Adrenal gland (tissue), 12 donors: Measurements from ENCODE around the gene HIPK2. TPM values are rescaled to one million over a fixed set of nuclear protein-coding genes. Genes with fewer than 3 reads are reported as not detected.
A peak's percentile ranks its signal among the peaks of the same experiment; 100 is the strongest.

Experiments
- DNase-seq, 7 donors: peaks; one replicate each; pipeline ENCODE4 v3.0.0-alpha.2; 2019 to 2020
- H3K27ac ChIP-seq, 5 donors: fragments of 200-600 bp; sonication (generic) in 4 of 5; 1 replicate in 3 of 5; 2 replicates in 2 of 5; pipeline versions ENCODE4 v1.5.1 to v1.8.0; 2016 to 2020; ENCODE audit warnings: mild to moderate bottlenecking in 1 of 5
- H3K27me3 ChIP-seq: fragments of 200-600 bp; 2 replicates; pipeline ENCODE4 v1.8.0; 2021
- H3K36me3 ChIP-seq, 2 donors: fragments of 200-600 bp; replicated peaks in 1 of 2; 1 replicate in 1 of 2; 2 replicates in 1 of 2; pipeline versions ENCODE4 v1.5.1 to v1.8.0; 2018 to 2022
- H3K4me1 ChIP-seq, 2 donors: fragments of 200-600 bp; replicated peaks in 1 of 2; 1 replicate in 1 of 2; 2 replicates in 1 of 2; pipeline versions ENCODE4 v1.5.1 to v1.8.0; 2018 to 2021
- H3K4me3 ChIP-seq, 4 donors: fragments of 200-600 bp; sonication (generic) in 3 of 4; one replicate each; pipeline ENCODE4 v1.5.1; 2016 to 2018
- H3K9me3 ChIP-seq, 3 donors: fragments of 200-600 bp; sonication (generic) in 1 of 3; replicated peaks in 1 of 3; 1 replicate in 2 of 3; 2 replicates in 1 of 3; pipeline versions ENCODE4 v1.5.1 to v1.8.0; 2016 to 2021
- POLR2A ChIP-seq, 2 donors: fragments of 450-650 bp; IDR thresholded peaks; one replicate each; pipeline ENCODE4 v1.6.1; 2017; ENCODE audit warnings: antibody characterized with exemption in 2 of 2, mild to moderate bottlenecking in 2 of 2, moderate library complexity in 1 of 2
- WGBS, 4 donors: extraction: QIAGEN DNeasy Blood & Tissue Kit in 2 of 4; methylation state at CpG; one replicate each; pipeline versions ENCODE4 v1.1.5 to v1.1.7; 2013 to 2017; 5-methylcytosine and 5-hydroxymethylcytosine counted together
- intact Hi-C, 2 donors: fragments of 100-400 bp; cut with DNase I; formaldehyde crosslinking; loops; one replicate each; pipeline versions ENCODE4 v1.14.1 to v1.15.0; 2022 to 2023
- polyA plus RNA-seq, 3 donors: library from polyadenylated mRNA; stranded (reverse); fragments of 200-250 nt in 2 of 3; fragments of 350-450 nt in 1 of 3; fragmentation: Illumina TruSeq in 1 of 3; extraction: RNeasy Lipid Tissue Mini Kit (QIAGEN cat#74804) in 1 of 3; gene quantifications; one replicate each; pipeline ENCODE4 v1.2.3, GENCODE V29; 2013 to 2014
- total RNA-seq, 9 donors: library from RNA; depleted of rRNA in 4 of 9; stranded (reverse); fragments of >200 nt in 4 of 9; fragments of 120-200 nt in 1 of 9; fragmentation: NEBNext Ultra II Directional in 1 of 9; extraction: Animal tissue kit (Norgen Biotek cat#: 25700) in 1 of 9; gene quantifications; one replicate each; pipeline versions ENCODE4 v1.1.0 to v1.2.4, GENCODE V29; 2013 to 2023
- TF ChIP-seq, protein P1 (sequence below), 6 experiments: fragments of 450-650 bp in 4 of 6; fragments of 200-600 bp in 2 of 6; sonication (generic) in 1 of 6; IDR thresholded peaks; 1 replicate in 5 of 6; 2 replicates in 1 of 6; pipeline versions ENCODE4 v1.5.1 to v1.8.0; 2016 to 2021; ENCODE audit warnings: antibody characterized with exemption in 6 of 6, mild to moderate bottlenecking in 2 of 6, moderate library complexity in 1 of 6
- donor health status: healthy with polysubstance abuse.
- donor health status: Bipolar disorder and iron deficiency.
- donor health status: DM: yes; HTN: yes; CAD: no.
- donor health status: DM: no; HTN: no; CAD: no.
- donor health status: DM: no; HTN: no; CAD: no.
- donor health status: DM: yes; HTN: yes; CAD: no.

The HIPK2 gene
- total and polyA plus RNA-seq, 12 donors = 4.7 to 82.4 (median 49.8) TPM

DNA sequence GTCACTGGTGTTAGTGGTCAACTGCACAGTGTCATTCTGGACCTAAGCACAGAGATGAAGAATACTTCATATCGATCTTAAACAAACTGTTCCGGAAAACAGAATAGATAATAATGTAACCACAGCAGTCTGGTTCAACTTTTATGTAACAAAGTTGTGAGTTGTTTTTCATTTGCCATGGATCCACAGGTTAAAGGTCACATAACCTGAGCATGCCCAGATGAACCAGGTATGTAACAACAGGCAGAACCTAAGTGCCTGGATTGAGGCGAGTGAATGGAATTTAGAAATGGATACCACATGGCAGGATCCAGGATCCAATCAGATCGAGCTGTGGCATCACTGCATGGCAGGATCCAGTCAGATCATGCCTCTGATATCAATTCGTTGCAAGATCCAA, 167.2 kb downstream of the HIPK2 start:
- peaks cover 0 to 24% of the 10 kb centered on the region in 2 donors for H3K36me3 ChIP-seq
- H3K27me3 ChIP-seq = no peaks in the 10 kb centered on the region
- DNase-seq = no peak
- 93 to 97% (median 95%) methylated on average over 5 of the region's 5 CpGs for WGBS, 4 donors
- no peak overlapping the region for H3K27ac ChIP-seq
- intact Hi-C loops = no loop called here
- H3K4me1 ChIP-seq = no peaks in the 10 kb centered on the region
- no peaks in the 10 kb centered on the region for H3K9me3 ChIP-seq
- TF ChIP-seq, protein P1, sequence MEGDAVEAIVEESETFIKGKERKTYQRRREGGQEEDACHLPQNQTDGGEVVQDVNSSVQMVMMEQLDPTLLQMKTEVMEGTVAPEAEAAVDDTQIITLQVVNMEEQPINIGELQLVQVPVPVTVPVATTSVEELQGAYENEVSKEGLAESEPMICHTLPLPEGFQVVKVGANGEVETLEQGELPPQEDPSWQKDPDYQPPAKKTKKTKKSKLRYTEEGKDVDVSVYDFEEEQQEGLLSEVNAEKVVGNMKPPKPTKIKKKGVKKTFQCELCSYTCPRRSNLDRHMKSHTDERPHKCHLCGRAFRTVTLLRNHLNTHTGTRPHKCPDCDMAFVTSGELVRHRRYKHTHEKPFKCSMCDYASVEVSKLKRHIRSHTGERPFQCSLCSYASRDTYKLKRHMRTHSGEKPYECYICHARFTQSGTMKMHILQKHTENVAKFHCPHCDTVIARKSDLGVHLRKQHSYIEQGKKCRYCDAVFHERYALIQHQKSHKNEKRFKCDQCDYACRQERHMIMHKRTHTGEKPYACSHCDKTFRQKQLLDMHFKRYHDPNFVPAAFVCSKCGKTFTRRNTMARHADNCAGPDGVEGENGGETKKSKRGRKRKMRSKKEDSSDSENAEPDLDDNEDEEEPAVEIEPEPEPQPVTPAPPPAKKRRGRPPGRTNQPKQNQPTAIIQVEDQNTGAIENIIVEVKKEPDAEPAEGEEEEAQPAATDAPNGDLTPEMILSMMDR (IDR thresholded peaks at IDR 0.05) = no peak
- TF ChIP-seq POLR2A (IDR thresholded peaks at IDR 0.05) = no peak
- no peak overlapping the region for H3K4me3 ChIP-seq

DNA sequence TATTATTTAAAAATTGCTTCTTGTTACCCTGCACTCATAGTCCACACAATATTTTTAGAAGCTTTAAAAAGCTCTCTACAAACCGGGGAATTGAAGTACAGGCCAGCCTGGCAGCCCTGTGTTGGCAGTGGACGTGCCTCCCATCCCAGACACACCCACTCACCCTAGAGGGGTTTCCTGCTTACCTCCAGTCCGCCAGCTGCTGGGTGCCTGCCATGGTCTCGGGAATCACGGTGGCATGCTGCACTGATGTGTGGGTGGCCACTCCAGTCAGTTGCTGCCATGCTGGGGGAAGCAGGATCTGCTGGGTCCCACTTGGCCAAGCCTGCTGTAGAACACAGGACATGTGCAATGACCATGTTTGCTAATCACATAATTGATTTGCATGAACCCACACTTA, 173.9 kb downstream of the HIPK2 start:
- H3K36me3 ChIP-seq = peaks cover 0 to 32% of the 10 kb centered on the region in 2 donors
- TF ChIP-seq, protein P1 (IDR thresholded peaks at IDR 0.05) = no peak

DNA sequence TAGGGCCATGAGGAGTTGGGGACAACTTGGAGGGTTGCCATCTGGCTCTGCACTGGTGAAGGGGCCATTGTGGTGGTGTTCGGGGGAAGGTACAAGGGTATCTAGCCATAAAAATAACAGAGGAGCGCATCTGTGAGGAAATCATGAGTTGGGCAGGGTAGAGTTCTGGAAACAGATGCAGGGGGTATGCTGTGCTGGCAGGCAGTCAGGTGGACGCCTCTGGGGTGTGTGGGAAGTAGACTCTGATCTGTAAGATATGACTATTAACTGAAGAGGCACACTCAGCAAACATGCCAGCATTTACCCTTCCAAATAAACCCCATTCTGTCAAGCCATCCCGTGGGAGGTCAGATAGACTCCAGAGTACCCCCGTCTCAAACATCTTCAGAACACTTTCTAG, 174.5 kb downstream of the HIPK2 start:
- peaks cover 6 to 8% of the 10 kb centered on the region in 2 donors for H3K4me1 ChIP-seq
- no peaks in the 10 kb centered on the region for H3K27me3 ChIP-seq
- 68 to 97% (median 91%) methylated on average over 5 of the region's 5 CpGs for WGBS, 4 donors
- intact Hi-C loops = no loop called here
- peaks cover 0 to 32% of the 10 kb centered on the region in 2 donors for H3K36me3 ChIP-seq
- TF ChIP-seq, protein P1 (IDR thresholded peaks at IDR 0.05) = no peak
- TF ChIP-seq POLR2A (IDR thresholded peaks at IDR 0.05) = no peak
- no peak for DNase-seq
- H3K9me3 ChIP-seq = no peaks in the 10 kb centered on the region
- H3K4me3 ChIP-seq = no peak overlapping the region
- no peak overlapping the region for H3K27ac ChIP-seq

More for the DNA sequence above, 173.9 kb downstream of the HIPK2 start:
- no peaks in the 10 kb centered on the region for H3K27me3 ChIP-seq
- 90 to 98% (median 91%) methylated on average over 3 to 5 of the region's 5 CpGs for WGBS, 4 donors
- intact Hi-C loops = no loop called here
- H3K4me1 ChIP-seq = peaks cover 5 to 7% of the 10 kb centered on the region in 2 donors
- no peak overlapping the region for H3K27ac ChIP-seq
- DNase-seq = no peak
- H3K4me3 ChIP-seq = no peak overlapping the region
- no peaks in the 10 kb centered on the region for H3K9me3 ChIP-seq

DNA sequence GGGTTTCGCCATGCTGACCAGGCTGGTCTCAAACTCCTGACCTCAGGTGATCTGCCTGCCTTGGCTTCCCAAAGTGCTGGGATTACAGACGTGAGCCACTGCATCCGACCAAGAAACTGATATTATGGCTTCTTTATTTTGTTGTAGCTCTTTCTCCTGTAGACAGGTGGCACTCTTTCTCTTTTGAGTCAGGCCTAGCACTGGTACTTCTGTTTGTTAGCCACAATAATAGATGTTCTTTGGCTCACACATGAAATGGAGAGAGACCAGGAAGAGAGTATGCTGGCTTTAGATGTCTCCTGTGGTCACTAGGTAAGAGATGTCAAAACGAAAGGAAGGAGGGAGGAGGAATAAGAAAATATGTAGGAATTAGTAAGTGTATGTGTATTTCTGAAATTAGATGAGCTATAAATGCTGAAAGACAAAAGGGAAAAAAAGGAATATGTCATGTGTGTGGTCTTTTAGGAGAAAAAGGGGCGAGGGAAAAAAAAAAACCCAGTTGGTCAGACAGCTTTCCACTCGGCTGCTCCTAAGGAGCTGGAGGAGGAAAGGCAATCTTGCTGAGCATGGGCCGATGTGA, 175.6 kb downstream of the HIPK2 start:
- intact Hi-C loops = no loop called here
- H3K27me3 ChIP-seq = no peaks in the 10 kb centered on the region

More for the DNA sequence above, 175.6 kb downstream of the HIPK2 start:
- peak in 1 of 7 donors; percentile 39 for DNase-seq
- H3K36me3 ChIP-seq = peaks cover 0 to 33% of the 10 kb centered on the region in 2 donors
- H3K9me3 ChIP-seq = no peaks in the 10 kb centered on the region
- H3K4me1 ChIP-seq = peaks cover 6 to 8% of the 10 kb centered on the region in 2 donors
- no peak overlapping the region for H3K27ac ChIP-seq
- H3K4me3 ChIP-seq = no peak overlapping the region
- TF ChIP-seq POLR2A (IDR thresholded peaks at IDR 0.05) = no peak
- TF ChIP-seq, protein P1 (IDR thresholded peaks at IDR 0.05) = peak; percentile 13 to 59 (median 55)
- WGBS, 4 donors = 69 to 80% (median 76%) methylated on average over 7 of the region's 7 CpGs
